Heart right ventricle (tissue), 16 donors: ENCODE data around the gene CHCHD10. TPM values are rescaled to one million over a fixed set of nuclear protein-coding genes. Genes with fewer than 3 reads are reported as not detected.

Experiments used
- ATAC-seq, 8 donors: fragments of 200-7000 bp; cut with Tn5 transposase; one replicate each; pipeline ENCODE4 v1.9.1; 2020; ENCODE audit warnings: mild to moderate bottlenecking in 8 of 8, moderate library complexity in 8 of 8, moderate number of reproducible peaks in 1 of 8
- DNase-seq, 2 donors: peaks; one replicate each; pipeline ENCODE4 v3.0.0-alpha.2; 2020
- H3K27ac ChIP-seq, 10 donors: fragments of 200-600 bp; sonication (generic) in 2 of 10; one replicate each; pipeline versions ENCODE4 v1.5.0 to v1.8.0; 2020 to 2022; ENCODE audit warnings: mild to moderate bottlenecking in 3 of 10
- H3K27me3 ChIP-seq, 7 donors: fragments of 200-600 bp; one replicate each; pipeline ENCODE4 v1.8.0; 2021 to 2022; ENCODE audit warnings: mild to moderate bottlenecking in 2 of 7
- H3K36me3 ChIP-seq, 9 donors: fragments of 200-600 bp; sonication (generic) in 1 of 9; one replicate each; pipeline versions ENCODE4 v1.5.0 to v1.8.0; 2020 to 2022; ENCODE audit warnings: mild to moderate bottlenecking in 2 of 9
- H3K4me1 ChIP-seq, 9 donors: fragments of 200-600 bp; sonication (generic) in 1 of 9; one replicate each; pipeline versions ENCODE4 v1.5.0 to v1.8.0; 2020 to 2022; ENCODE audit warnings: mild to moderate bottlenecking in 4 of 9
- H3K4me3 ChIP-seq, 10 donors: fragments of 200-600 bp; sonication (generic) in 2 of 10; one replicate each; pipeline versions ENCODE4 v1.5.0 to v1.8.0; 2020 to 2022; ENCODE audit warnings: mild to moderate bottlenecking in 7 of 10, moderate library complexity in 2 of 10
- H3K9me3 ChIP-seq, 11 donors: fragments of 200-600 bp in 10 of 11; sonication (generic) in 2 of 11; one replicate each; pipeline versions ENCODE4 v1.5.0 to v1.8.0; 2013 to 2022; ENCODE audit warnings: mild to moderate bottlenecking in 2 of 11, control low read depth in 1 of 11, moderate library complexity in 1 of 11
- CTCF ChIP-seq, 9 donors: fragments of 200-600 bp; sonication (generic) in 2 of 9; IDR thresholded peaks; one replicate each; pipeline versions ENCODE4 v1.5.0 to v1.8.0; 2021 to 2022; ENCODE audit warnings: antibody characterized with exemption in 9 of 9, mild to moderate bottlenecking in 5 of 9, moderate library complexity in 1 of 9
- WGBS, 2 donors: extraction: QIAGEN DNeasy Blood & Tissue Kit; methylation state at CpG; one replicate each; pipeline ENCODE4 v1.1.7; 2013; ENCODE audit warnings: inconsistent platforms in 1 of 2; 5-methylcytosine and 5-hydroxymethylcytosine counted together
- intact Hi-C, 10 donors: fragments of 100-400 bp; cut with DNase I; formaldehyde crosslinking; loops; one replicate each; pipeline versions ENCODE4 v1.11.1 to v1.14.2; 2022
- polyA plus RNA-seq, 2 donors: library from polyadenylated mRNA; stranded (reverse); fragments of 200-250 nt; gene quantifications; one replicate each; pipeline ENCODE4 v1.2.3, GENCODE V29; 2013
- total RNA-seq, 10 donors: library from RNA; stranded (reverse); fragmentation: NEBNext Ultra II Directional in 3 of 10; extraction: Animal tissue kit (Norgen Biotek cat#: 25700) in 3 of 10; gene quantifications; one replicate each; pipeline versions ENCODE4 v1.2.1 to v1.2.4, GENCODE V29; 2021 to 2023
- donor health status: Arrhythmogenic right ventricular cardiomyopathy.
- donor health status: ischemic (EF 13 %, LVEDD 7.1; RV severe dilation, severe dysfunction).
- donor health status: healthy with polysubstance abuse.
- donor health status: DM: no; HTN: yes; CAD: no.
- donor health status: DM: no; HTN: no; CAD: no.
- donor health status: ischemic (EF 25% LVEDD 6.9; RV normal size, moderate dysfunction).
- donor health status: ischemic (EF 25% LVEDD 5.7; RV mildly dilated, moderate dysfunction).
- donor health status: healthy.
- donor health status: DM: yes; HTN: yes; CAD: no.
- donor health status: Ischemic cardiomyopathy.
- donor health status: ischemic (EF 35%, LVEDD 5.7; RV mildly dilated, moderate dysfunction).
- donor health status: nonischemic (EF 11% LVEDD 7.7; RV severe dilation, severe dysfunction).
- donor health status: DM: yes; HTN: yes; CAD: no.
- donor health status: PGD.
- donor health status: ischemic (EF 29% LVEDD 5.4; RV normal size, mild dysfunction).
- donor health status: nonischemic (EF 23%, LVEDD 6.1; RV moderate dilation, normal function).

Gene CHCHD10
- total and polyA plus RNA-seq, 12 donors: 735 to 3,552 (median 1,056) TPM

DNA sequence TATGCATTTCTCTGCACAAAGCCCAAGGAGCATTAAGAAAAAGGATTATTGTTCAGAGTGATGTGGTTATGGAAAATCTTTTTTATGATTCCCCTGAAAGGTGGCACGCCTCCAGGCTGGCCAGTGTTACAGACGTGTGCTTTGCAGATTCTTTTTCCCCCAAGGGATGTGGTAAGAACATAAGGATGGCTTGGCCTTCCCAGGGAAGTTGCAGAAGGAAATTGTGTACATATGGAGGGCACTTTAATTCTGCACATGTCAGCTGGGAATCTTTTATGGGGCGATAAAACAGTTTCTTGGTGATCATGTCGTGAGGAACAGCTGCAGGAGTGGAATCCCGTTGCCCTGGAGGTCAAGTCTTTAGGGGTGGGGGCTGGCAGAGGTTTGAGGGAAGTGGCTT lies 28.7 kb upstream of the CHCHD10 start:
- H3K27ac ChIP-seq: no peak overlapping the region
- no peaks in the 10 kb centered on the region for H3K9me3 ChIP-seq
- H3K36me3 ChIP-seq: peaks cover 0 to 96% (median 46%) of the 10 kb centered on the region in 9 donors
- ATAC-seq (no peak), DNase-seq (no peak)
- H3K4me1 ChIP-seq: peaks cover 0 to 11% (median 5%) of the 10 kb centered on the region in 9 donors
- no peak for TF ChIP-seq CTCF (IDR thresholded peaks at IDR 0.05)
- H3K27me3 ChIP-seq: no peaks in the 10 kb centered on the region
- no peak overlapping the region for H3K4me3 ChIP-seq
- 61% methylated on average over 5 of the region's 5 CpGs for WGBS, 2 donors
- intact Hi-C loops: no loop called here

- Histone ChIP-seq H3K27ac (no peak overlapping the region), H3K9me3 (no peaks in the 10 kb centered on the region), H3K4me1 (peaks cover 7 to 43% (median 32%) of the 10 kb centered on the region in 9 donors), H3K4me3 (no peak overlapping the region), H3K36me3 (peaks cover 0 to 86% (median 28%) of the 10 kb centered on the region in 9 donors), H3K27me3 (no peaks in the 10 kb centered on the region)
- intact Hi-C loops: no loop called here
- ATAC-seq: no peak
- no peak for DNase-seq
- WGBS, 2 donors: 76 to 84% methylated on average over 8 of the region's 8 CpGs
- TF ChIP-seq CTCF (IDR thresholded peaks at IDR 0.05): no peak
Measured at GRCh38 chr22:23793326-23793725, 25.6 kb upstream of the CHCHD10 start.

- Histone ChIP-seq H3K36me3 (peaks cover 0 to 78% (median 23%) of the 10 kb centered on the region in 9 donors), H3K27ac (peak overlapping the region in 3 of 10 donors; percentile 9 to 56 (median 21)), H3K27me3 (no peaks in the 10 kb centered on the region), H3K9me3 (no peaks in the 10 kb centered on the region), H3K4me3 (no peak overlapping the region), H3K4me1 (peaks cover 9 to 52% (median 40%) of the 10 kb centered on the region in 9 donors)
- WGBS, 2 donors: 83 to 85% methylated on average over 25 of the region's 25 CpGs
- TF ChIP-seq CTCF (IDR thresholded peaks at IDR 0.05): no peak
- intact Hi-C loops: no loop called here
- no peak for DNase-seq
- no peak for ATAC-seq
Measured at GRCh38 chr22:23791738-23792645, 24.2 kb upstream of the CHCHD10 start.

GRCh38 chr22:23790819-23791737 lies 23.3 kb upstream of the CHCHD10 start:
- Histone ChIP-seq H3K4me1 (peaks cover 13 to 58% (median 45%) of the 10 kb centered on the region in 9 donors), H3K9me3 (no peaks in the 10 kb centered on the region), H3K4me3 (no peak overlapping the region), H3K27ac (peak overlapping the region in 4 of 10 donors; percentile 9 to 56 (median 26)), H3K27me3 (no peaks in the 10 kb centered on the region), H3K36me3 (peaks cover 0 to 70% (median 17%) of the 10 kb centered on the region in 9 donors)
- ATAC-seq (peak in 1 of 8 donors; percentile 9), DNase-seq (peak in 1 of 2 donors; percentile 31)
- 65% methylated on average over 11 of the region's 11 CpGs for WGBS, 2 donors
- intact Hi-C loops: no loop called here
- no peak for TF ChIP-seq CTCF (IDR thresholded peaks at IDR 0.05)
